SHP77 treated with DMSO at 0.1 percent for 48 hours (cell line): ENCODE measurements around the gene DLEU7.

Experiments used
- DNase-seq: peaks from one replicate; lab custom pipeline; 2025; lab: John Stamatoyannopoulos, UW

The DLEU7 gene

GRCh38 chr13:50842990-50843256 is 569 bp downstream of the DLEU7 start:
- no peak for DNase-seq

- DNase-seq, result no peak
These were observed 1.1 kb downstream of the DLEU7 start for GRCh38 chr13:50842251-50842989.

- DNase-seq, result no peak
These were observed 1.7 kb downstream of the DLEU7 start for GRCh38 chr13:50841786-50842185.

- DNase-seq, result no peak
These were observed 3.2 kb downstream of the DLEU7 start for GRCh38 chr13:50840284-50840683.

- no peak for DNase-seq
These were observed 3.7 kb downstream of the DLEU7 start for GRCh38 chr13:50839828-50840227.

- no peak for DNase-seq
These were observed 4.8 kb downstream of the DLEU7 start for GRCh38 chr13:50838701-50839100.

GRCh38 chr13:50838031-50838430 is 5.5 kb downstream of the DLEU7 start:
- no peak for DNase-seq

GRCh38 chr13:50831512-50831911 is 12.0 kb downstream of the DLEU7 start:
- no peak for DNase-seq

- no peak for DNase-seq
These were observed 13.6 kb downstream of the DLEU7 start for GRCh38 chr13:50829896-50830295.

- no peak for DNase-seq
These were observed 14.3 kb downstream of the DLEU7 start for GRCh38 chr13:50829226-50829625.

GRCh38 chr13:50826035-50826434 is 17.5 kb downstream of the DLEU7 start:
- no peak for DNase-seq

GRCh38 chr13:50812242-50812641 is 31.2 kb downstream of the DLEU7 start:
- DNase-seq, result no peak

GRCh38 chr13:50810998-50811397 is 32.5 kb downstream of the DLEU7 start:
- no peak for DNase-seq

GRCh38 chr13:50810468-50810867 is 33.0 kb downstream of the DLEU7 start:
- no peak for DNase-seq

- peak; percentile 79 for DNase-seq
These were observed 34.1 kb downstream of the DLEU7 start for GRCh38 chr13:50809133-50810090.

- no peak for DNase-seq
These were observed 37.7 kb downstream of the DLEU7 start for GRCh38 chr13:50805805-50806204.

GRCh38 chr13:50801087-50801931 is 42.2 kb downstream of the DLEU7 start:
- DNase-seq, result peak; percentile 50

GRCh38 chr13:50800091-50800739 is 43.3 kb downstream of the DLEU7 start:
- DNase-seq, result no peak

- DNase-seq, result no peak
These were observed 44.6 kb downstream of the DLEU7 start for GRCh38 chr13:50798923-50799322.

- DNase-seq, result no peak
These were observed 46.4 kb downstream of the DLEU7 start for GRCh38 chr13:50797091-50797490.

GRCh38 chr13:50796463-50796862 is 47.0 kb downstream of the DLEU7 start:
- no peak for DNase-seq

GRCh38 chr13:50794226-50794625 is 49.3 kb downstream of the DLEU7 start:
- DNase-seq, result no peak
